GM12874 (cell line): ENCODE data around the gene PPP3CA.

Source experiments
- TF ChIP-seq, protein P1 (sequence below): IDR thresholded peaks from 2 replicates; pipeline ENCODE4 v1.5.1; 2011; ENCODE audit warnings: low read depth, mild to moderate bottlenecking, control low read depth, low read length, moderate library complexity; ENCODE audit not compliant: insufficient read depth

PPP3CA gene

DNA sequence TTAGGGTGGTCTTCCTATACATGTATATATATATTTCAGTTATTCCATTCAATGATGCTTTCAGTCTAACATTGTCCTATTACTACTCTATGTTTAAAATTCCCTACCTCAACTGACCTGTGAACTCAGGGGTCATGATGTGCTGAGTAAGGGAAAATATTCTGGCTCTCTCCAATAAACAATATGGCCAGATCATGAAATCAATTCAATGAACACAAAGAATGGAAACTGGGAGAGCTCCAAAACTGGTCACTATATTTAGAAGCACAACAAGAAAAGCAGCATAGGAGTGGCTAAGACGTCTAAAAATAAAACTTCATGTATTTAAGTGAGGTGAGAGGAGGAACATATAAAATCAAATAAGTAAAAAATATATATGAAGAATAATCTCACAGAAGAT, 304.5 kb downstream of the PPP3CA start:
- TF ChIP-seq, protein P1, sequence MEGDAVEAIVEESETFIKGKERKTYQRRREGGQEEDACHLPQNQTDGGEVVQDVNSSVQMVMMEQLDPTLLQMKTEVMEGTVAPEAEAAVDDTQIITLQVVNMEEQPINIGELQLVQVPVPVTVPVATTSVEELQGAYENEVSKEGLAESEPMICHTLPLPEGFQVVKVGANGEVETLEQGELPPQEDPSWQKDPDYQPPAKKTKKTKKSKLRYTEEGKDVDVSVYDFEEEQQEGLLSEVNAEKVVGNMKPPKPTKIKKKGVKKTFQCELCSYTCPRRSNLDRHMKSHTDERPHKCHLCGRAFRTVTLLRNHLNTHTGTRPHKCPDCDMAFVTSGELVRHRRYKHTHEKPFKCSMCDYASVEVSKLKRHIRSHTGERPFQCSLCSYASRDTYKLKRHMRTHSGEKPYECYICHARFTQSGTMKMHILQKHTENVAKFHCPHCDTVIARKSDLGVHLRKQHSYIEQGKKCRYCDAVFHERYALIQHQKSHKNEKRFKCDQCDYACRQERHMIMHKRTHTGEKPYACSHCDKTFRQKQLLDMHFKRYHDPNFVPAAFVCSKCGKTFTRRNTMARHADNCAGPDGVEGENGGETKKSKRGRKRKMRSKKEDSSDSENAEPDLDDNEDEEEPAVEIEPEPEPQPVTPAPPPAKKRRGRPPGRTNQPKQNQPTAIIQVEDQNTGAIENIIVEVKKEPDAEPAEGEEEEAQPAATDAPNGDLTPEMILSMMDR, result no peak

DNA sequence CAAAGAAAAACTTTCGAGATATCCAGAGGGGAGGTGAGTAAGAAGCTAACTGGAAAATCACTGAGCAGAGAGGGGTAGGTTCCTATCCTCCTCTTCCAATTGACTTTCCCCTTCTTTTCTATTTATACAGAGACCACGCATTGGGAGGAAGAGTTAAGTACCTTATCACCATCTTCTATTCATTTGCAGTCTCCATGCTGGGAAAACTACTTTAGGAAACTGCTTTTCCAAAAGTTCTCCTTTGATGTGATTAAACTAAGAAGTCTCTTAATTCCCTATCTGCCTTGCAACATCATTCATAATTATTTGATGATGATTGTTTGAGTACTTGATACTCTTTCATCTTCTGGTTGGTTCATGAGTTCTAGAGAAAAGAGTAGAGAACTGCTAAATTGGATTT, 306.6 kb downstream of the PPP3CA start:
- TF ChIP-seq, protein P1, result no peak

DNA sequence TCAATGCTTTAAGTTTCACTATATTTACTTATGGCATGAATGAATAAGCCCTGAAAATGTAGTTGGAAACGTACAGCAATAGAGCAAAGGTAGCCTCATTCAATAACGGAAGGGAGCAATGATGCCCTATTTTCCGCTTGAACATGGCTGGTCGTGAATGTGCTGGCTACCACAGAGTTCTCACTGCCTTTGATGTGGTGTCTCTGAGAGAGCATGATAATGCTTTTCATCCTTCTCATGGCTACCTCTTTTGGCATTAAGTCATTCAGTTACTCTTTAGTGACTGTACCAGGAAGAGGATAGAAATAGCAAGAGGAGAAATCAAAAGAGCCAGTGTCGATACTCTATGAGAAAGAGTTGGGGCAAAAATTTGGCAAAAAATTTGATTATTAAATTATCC, 308.0 kb downstream of the PPP3CA start:
- TF ChIP-seq, protein P1, result no peak

DNA sequence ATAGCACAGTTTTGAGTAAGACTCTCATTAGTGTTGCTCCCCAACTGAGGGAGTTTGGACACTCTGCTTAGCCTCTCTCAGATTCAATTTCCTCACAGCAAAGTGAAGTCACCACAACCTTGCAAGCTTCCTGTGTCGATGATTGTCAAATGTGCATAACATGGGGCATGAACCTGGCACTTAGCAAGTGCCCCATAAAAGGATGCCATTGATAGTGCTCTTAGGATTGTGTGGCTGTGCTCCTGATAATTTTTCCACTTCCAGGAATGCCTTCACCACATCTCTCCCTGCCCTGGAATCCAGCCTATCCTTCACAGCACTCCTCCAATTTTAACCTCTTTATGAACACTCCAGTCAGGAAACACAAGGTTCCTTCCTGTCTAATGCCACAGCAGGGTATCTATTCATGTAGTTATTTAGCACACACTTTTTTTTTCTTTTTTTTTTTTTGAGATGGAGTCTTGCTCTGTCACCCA, 309.4 kb downstream of the PPP3CA start:
- TF ChIP-seq, protein P1, result no peak

DNA sequence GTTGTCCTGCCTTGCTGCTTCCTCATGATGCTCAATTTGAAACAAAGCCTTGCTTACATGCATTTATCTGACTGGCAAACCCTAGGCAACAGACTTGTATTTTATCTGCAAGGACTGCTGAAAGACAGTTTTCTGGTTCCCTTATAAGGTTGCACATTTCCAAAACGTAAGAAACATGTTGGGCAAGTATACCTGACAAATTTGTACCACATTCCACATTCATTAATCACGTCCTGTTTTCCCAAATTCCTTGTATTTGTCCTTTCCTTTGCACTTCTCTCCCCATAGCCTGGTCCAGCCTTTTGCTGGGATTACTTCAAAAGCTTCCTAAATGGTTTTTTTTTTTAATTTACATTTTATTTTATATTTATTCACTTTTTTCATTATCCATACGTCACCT, 310.1 kb downstream of the PPP3CA start:
- TF ChIP-seq, protein P1, result no peak

DNA sequence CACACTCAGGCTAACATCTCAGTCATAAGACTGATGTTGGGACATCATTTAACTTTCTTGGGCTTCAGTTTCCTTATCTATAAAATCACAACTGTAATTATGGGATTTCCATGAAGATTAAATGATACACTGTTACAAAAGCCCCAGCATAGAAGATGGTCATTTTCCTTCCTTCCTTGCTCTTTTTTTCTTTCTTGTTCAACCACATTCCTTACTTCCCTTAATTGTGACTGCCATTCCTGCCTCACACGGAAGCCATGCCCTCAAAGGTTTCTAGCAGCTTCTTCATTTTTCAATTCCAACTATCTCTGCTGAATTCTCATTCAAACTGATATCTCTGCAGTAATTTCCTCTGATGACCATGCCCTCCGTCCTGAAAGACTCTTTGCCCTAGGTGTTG, 311.8 kb downstream of the PPP3CA start:
- TF ChIP-seq, protein P1, result no peak

DNA sequence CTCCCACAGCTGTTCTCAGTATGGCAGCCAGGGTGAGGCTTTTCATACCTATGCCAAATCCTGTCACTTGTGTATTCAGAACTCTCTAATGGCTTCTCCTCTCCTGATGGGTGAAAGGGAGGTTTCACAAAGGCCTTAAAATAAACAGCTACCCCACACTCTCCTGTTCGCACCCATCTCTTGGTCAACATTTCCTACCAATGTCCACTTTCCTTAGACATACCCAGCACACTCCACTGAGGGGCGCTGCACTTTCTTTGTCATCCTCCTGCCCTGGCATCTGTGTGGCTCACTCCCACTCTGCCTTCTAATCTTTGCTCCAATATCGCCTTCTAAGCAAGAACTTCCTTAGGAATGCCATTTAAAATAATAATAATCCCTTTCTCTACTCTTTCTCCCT, 313.3 kb downstream of the PPP3CA start:
- TF ChIP-seq, protein P1, result no peak

DNA sequence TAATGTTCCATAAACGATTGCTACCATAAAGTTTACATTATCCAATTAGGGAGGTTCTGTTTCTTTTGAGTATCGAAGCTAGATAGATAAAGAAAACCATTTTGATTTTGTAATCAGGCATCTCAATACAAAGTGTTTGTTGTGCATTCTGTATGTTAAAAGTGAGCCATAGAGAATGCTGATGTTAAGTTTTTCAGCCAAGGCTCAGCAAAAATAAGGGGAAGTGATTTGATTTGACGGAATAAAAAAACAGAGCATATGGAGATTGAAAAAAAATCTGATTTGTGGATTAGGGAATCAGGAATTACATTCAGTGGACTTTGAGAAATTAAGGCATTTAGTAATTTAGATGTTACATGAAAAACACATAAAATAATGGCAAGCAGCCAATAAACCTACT, 314.8 kb downstream of the PPP3CA start:
- TF ChIP-seq, protein P1, result no peak
